ENCODE results near the gene CARMIL1. TPM values are rescaled to one million over a fixed set of nuclear protein-coding genes. Genes with fewer than 3 reads are reported as not detected.

CARMIL1 gene
- total RNA-seq, 1 donor from 2014 or later: 3.4 TPM

GRCh38 chr6:25316626-25317025, 37.5 kb downstream of the CARMIL1 start:
- CTCF ChIA-PET: no interaction called here

GRCh38 chr6:25318589-25318988, 39.4 kb downstream of the CARMIL1 start:
- no peak overlapping the region for H3K27ac Mint-ChIP-seq
- H3K4me3 Mint-ChIP-seq: no peak overlapping the region
- no peaks in the 10 kb centered on the region for H3K9me3 Mint-ChIP-seq
- H3K27me3 Mint-ChIP-seq: no peaks in the 10 kb centered on the region
- H3K36me3 Mint-ChIP-seq (ENCODE audit: low read depth): no peaks in the 10 kb centered on the region
- intact Hi-C loops (cut with micrococcal nuclease): no loop called here
- CTCF ChIA-PET: no interaction called here
- POLR2A ChIA-PET: no interaction called here
- ATAC-seq (ENCODE audit: low read depth) (no peak), DNase-seq (no peak)
- no peak for TF ChIP-seq CTCF (IDR thresholded peaks at IDR 0.05)
- no peaks in the 10 kb centered on the region for H3K4me1 Mint-ChIP-seq

More at GRCh38 chr6:25316626-25317025, 37.5 kb downstream of the CARMIL1 start:
- Mint-ChIP-seq H3K4me1 (peaks cover 16% of the 10 kb centered on the region), H3K4me3 (no peak overlapping the region), H3K27me3 (no peaks in the 10 kb centered on the region), H3K9me3 (no peaks in the 10 kb centered on the region), H3K36me3 (ENCODE audit: low read depth) (no peaks in the 10 kb centered on the region), H3K27ac (no peak overlapping the region)
- ATAC-seq (ENCODE audit: low read depth) (no peak), DNase-seq (no peak)
- TF ChIP-seq CTCF (IDR thresholded peaks at IDR 0.05): no peak
- intact Hi-C loops (cut with micrococcal nuclease): no loop called here
- POLR2A ChIA-PET: no interaction called here

GRCh38 chr6:25320459-25320858, 41.3 kb downstream of the CARMIL1 start:
- H3K27ac Mint-ChIP-seq: no peak overlapping the region
- H3K9me3 Mint-ChIP-seq: no peaks in the 10 kb centered on the region
- H3K4me3 Mint-ChIP-seq: no peak overlapping the region
- no peaks in the 10 kb centered on the region for H3K27me3 Mint-ChIP-seq
- DNase-seq (no peak), ATAC-seq (ENCODE audit: low read depth) (no peak)
- POLR2A ChIA-PET: no interaction called here
- TF ChIP-seq CTCF (IDR thresholded peaks at IDR 0.05): no peak
- no peaks in the 10 kb centered on the region for H3K4me1 Mint-ChIP-seq
- CTCF ChIA-PET: no interaction called here
- intact Hi-C loops (cut with micrococcal nuclease): no loop called here
- no peaks in the 10 kb centered on the region for H3K36me3 Mint-ChIP-seq (ENCODE audit: low read depth)

- Mint-ChIP-seq H3K27ac (no peak overlapping the region), H3K9me3 (no peaks in the 10 kb centered on the region), H3K27me3 (no peaks in the 10 kb centered on the region), H3K4me1 (no peaks in the 10 kb centered on the region), H3K36me3 (ENCODE audit: low read depth) (no peaks in the 10 kb centered on the region), H3K4me3 (no peak overlapping the region)
- DNase-seq: no peak
- intact Hi-C loops (cut with micrococcal nuclease): no loop called here
- no peak for ATAC-seq (ENCODE audit: low read depth)
- TF ChIP-seq CTCF (IDR thresholded peaks at IDR 0.05): no peak
- ChIA-PET POLR2A (interaction anchor here (0.5 kb wide), 1 partner anchor 10 kb away, joined by 7 read pairs; no protein-coding TSS in a partner anchor), CTCF (no interaction called here)
These were observed 43.5 kb downstream of the CARMIL1 start for GRCh38 chr6:25322692-25323091.

GRCh38 chr6:25324066-25324762, 45.0 kb downstream of the CARMIL1 start:
- no peaks in the 10 kb centered on the region for H3K9me3 Mint-ChIP-seq
- CTCF ChIA-PET: interaction anchor here (0.8 to 1.6 kb wide), 3 partner anchors 45 to 166 kb away, joined by 3 to 6 read pairs (median 4); partner anchors contain the start of gene CARMIL1
- no peak for TF ChIP-seq CTCF (IDR thresholded peaks at IDR 0.05)
- H3K4me3 Mint-ChIP-seq: no peak overlapping the region
- H3K27me3 Mint-ChIP-seq: no peaks in the 10 kb centered on the region
- ATAC-seq (ENCODE audit: low read depth) (no peak), DNase-seq (no peak)
- H3K36me3 Mint-ChIP-seq (ENCODE audit: low read depth): no peaks in the 10 kb centered on the region
- intact Hi-C loops (cut with micrococcal nuclease): no loop called here
- no peak overlapping the region for H3K27ac Mint-ChIP-seq
- peaks cover 4% of the 10 kb centered on the region for H3K4me1 Mint-ChIP-seq
- POLR2A ChIA-PET: no interaction called here
